ENCODE results near the gene SRGAP2C.
"Not testable (repeated sequence)": the region's sequence is repeated elsewhere in the genome, so short reads cannot be mapped to it uniquely, and the experiment has no call there.

SRGAP2C gene

DNA sequence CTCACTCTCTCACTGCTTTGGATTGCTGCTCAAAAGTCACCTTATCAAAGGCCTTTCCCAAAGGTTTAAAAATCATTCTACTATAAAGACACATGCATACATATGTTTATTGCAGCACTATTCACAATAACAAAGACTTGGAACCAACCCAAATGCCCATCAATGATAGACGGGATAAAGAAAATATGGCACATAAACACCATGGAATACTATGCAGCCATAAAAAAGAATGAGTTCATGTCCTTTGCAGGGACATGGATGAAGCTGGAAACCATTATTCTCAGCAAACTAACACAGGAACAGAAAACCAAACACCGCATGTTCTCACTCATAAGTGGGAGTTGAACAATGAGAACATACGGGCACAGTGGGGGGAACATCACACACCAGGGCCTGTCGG is 45.9 kb downstream of the SRGAP2C start:
- not testable (repeated sequence) for DNase-seq

DNA sequence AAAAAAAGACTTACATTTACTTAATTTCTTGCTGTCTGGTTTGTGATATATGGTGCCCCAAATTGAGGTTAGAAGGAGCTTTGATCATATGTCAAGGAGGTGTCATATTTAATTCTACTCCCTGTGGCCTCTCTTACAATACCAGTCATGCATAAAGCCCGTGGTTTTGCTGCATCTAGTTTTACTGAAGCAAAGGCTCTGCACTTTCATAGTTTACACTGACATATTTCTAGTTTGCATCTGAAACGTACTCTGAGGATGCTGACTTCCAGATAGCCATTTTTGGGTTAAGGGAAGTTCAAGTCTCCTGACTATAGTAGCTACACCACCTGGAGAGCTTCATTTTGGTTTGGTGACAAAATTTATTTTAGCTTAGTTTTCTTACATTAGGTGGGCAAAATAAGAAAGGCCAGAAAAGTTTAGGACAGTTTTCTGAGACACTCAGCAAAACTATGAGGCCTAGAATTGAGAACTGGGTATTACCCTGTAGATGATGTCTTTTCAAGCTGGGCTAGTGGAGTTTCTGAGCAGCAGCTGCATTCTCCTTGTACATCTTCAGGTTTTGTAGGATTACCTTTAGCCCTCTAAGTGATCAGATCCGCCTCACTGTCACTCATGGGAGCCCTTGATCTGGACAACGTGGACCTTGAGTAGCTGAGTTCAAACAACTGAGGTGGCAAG is 47.8 kb downstream of the SRGAP2C start:
- peak in 1 of 3 experiments; percentile 0 for DNase-seq

DNA sequence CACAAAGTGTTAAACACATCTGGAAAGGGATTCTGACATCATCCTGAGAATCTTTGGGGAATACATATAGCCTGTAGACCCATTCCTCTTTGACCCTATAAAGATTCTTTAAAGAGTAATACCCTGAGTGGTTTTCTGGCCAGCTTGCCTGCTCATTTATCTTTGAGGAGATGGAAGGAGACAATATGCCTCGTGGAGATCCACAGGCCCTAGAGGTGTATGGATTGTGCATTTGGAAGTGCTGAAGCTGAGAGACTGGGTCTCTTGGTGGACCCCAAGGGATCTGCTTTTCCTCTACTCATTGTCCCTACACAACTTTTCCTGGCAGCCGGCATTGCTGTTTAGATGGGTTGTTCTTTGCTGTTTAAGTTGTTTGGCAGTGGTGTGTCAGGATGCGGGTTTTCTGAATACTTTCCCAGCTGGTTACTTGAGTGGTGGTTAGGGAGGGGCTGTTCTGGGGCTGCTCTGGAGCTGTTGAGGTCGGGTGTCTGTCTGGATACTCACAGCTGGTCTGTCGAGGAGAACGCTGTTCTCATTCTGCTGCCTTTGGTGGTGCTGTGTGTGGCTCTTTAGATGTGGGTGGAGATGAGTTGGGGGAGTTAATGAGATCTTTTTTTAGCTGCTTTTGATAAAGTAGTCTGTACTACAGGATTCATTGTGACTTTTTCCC is 49.5 kb downstream of the SRGAP2C start:
- not testable (repeated sequence) for DNase-seq

DNA sequence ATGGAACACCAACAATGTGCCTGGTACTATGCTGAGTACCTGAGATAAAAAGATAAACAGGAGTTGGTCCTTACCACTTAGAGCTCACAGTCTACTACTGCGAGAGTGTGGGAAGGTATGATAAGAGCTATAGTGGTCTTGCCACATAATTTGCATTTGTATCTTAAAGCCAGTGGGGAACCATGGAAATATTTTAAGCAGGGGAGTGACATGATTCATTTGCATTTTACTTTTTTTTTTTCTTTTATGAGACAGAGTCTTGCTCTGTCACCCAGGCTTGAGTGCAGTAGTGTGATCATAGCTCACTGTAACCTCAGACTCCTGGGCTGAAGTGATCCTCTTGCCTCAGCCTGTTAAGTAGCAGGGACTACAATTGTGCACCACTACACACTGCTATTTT is 53.6 kb downstream of the SRGAP2C start:
- DNase-seq, result not testable (repeated sequence)

DNA sequence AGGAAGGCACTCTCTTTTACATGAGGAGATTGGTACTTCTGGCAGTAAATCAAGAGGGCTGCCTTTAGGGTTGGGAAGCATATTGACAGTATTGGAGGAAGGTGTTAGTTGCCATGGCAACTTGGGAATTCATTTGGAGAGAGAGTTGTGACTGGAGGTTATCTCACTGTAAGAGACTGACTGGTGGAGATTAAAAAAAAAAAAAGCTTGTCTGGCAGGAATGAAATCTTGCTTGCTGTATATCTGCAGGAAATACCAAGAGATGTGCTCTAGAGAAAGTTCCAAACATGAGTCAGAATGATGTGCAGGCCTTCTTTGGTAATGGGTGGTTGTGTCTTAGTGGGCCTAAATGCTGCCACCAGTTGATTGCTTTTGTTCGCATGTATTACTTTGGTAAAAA is 59.1 kb downstream of the SRGAP2C start:
- not testable (repeated sequence) for DNase-seq

DNA sequence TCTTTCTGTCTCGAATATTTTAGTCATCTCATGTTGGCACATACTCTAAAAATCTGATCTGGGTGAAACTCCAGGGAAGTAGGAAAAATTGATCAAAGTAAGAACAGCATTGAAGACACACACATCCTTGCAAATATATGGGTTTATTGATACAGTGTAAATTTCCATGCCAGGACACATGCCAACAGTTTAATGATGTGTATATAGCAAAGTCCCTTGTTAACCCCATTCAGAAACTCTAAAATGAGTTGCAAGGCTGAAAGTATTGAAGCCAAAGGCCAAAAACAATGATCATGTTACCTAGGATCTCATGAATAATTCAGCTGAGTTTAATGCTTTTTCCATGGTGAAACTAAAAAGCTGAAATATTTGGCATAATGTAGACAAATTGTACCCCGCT is 61.6 kb downstream of the SRGAP2C start:
- not testable (repeated sequence) for DNase-seq

DNA sequence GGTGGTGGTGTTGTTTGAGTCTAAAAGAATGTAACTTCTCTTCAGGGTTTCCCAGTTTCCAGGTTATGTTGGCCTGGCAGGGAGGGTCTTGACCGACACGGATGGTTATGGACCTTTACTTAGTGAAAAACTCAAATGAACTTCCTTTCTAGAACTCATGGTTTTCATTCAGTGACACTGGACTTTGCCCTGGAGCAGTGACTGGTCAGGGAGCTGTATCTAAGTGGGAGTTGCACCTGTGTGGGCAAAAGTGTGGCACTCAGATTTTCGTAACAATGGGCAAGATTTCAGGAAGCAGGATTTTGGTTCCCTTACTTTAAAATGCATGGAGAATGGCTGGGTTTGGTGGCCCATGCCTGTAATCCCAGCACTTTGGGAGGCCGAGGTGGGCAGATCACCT is 67.9 kb downstream of the SRGAP2C start:
- DNase-seq, result not testable (repeated sequence)

DNA sequence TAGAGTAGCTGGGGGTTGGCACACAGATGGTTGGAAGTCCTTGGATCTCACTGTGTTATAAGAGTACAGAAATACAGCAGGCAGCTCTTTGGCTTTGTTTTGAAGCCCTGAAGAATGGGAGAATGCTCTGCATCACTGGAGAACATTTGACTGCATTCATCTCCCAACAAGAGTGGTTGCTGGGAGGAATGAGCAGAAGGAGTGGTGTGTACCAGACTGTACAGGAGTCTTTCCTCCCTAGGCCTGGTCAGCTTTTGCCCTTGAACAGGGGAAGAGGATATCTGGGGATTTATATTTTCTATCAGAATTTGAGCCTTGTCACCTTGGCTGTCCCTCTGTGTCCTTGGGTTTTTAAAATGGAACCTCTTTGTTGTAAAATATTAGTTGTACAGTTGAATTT is 69.8 kb downstream of the SRGAP2C start:
- not testable (repeated sequence) for DNase-seq

DNA sequence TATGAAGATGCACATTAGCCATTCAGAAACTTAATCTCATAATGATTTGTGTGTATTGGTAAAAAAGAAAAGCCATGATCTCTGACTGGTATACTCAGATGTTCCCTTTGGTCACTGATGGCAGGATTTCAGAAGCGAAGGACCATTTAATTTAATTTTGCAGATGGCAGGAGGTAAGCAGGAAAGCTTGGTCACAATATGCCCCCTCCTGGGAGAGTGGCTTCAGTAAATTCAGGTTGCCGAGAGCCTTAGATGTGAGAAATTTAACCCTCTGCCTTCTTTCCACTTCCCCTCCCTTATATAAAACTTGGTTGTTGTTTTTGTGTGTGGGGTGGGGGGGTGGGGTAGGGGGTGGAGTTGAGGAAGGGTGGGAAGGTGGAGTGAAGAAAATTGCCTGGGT is 72.9 kb downstream of the SRGAP2C start:
- not testable (repeated sequence) for DNase-seq

DNA sequence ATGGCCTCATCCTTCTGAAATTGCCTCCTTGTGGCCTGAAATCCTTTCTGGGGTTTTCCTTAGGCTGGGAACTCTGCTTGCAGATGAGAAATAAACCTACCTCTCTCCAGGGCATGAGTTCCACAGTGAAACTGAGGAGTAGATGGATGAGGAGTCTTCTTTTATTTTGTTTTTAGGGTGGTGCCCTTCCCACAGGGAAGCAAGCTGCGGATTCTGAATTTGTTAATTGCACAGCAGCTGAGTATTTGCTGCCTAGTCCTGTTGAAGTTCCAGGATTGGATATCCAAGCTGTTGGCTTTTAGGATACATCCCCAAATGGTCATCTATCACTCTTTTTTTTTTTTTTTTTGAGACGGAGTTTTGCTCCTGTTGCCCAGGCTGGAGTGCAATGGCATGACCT is 73.4 kb downstream of the SRGAP2C start:
- not testable (repeated sequence) for DNase-seq

DNA sequence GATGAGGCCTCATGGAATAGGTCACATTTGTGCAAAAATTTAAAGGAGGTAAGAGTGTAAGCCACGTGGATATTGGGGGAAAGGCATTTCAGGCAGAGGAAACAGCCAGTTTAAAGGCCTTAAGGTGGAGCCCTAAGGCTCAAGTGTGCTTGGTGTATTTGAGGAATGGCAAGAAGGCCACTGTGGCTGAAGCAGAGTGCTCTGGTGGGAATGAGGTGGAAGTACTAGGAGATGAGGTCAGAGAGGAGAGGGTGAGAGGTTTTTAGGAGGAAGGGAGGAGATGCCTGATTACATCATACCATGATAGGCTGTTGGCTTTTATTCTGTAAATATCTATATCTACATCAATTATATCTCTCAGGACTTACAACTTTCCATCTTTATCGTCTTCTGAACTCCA is 75.4 kb downstream of the SRGAP2C start:
- not testable (repeated sequence) for DNase-seq

DNA sequence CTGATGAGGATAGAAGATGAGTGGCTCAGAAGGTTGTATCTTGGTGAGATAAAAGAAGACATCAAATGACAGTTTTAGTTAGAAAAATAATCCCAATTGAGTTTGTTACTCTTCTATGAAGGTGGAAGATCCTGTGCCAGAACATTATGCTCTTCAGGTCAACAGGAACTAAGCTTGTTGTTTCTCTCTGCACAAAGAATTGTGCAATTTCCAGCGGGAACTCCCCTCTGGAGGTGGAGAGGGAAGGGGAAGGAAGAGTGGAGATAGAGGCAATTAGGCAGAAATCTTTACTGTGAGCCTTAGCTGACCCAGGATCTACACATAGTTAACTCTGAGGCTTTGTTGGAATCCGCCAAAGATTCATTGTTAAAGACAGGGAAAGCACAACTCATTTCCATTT is 77.4 kb downstream of the SRGAP2C start:
- not testable (repeated sequence) for DNase-seq

DNA sequence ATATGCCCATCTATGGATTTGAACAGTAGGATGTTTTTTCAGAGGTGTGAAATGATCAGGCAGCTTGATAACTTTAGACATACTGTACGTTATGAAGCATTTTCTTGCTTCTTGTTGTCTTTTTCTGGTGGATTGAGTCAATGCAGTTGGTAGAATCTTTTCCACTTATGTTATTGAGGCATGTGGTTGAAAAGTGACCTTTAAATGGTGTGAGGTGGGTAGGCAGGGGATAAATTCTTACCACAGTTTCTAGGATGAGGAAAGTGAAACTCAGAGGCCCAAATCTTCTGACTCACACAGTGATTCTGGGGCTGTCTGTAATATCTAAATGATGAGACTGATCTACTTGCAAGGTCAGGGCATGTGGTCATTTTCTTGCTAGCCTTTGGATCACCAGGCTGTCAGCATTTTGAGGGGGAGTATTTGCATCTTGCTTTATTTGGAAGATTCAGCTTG is 79.0 kb downstream of the SRGAP2C start:
- not testable (repeated sequence) for DNase-seq

DNA sequence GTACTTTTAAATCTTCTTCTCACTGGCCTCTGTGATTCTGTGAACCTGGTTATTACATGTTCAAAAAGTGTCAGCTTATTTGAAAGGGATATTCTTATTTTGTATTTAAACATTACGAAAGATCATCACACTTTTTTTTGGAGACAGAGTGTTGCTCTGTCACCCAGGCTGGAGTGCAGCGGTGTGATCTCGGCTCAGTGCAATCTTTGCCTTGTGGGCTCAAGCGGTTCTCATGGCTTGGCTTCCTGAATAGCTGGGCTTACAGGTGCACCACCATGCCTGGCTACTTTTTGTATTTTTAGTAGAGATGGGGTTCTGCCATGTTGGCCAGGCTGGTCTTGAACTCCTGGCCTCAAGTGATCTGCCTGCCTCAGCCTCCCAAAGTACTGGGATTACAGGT is 82.3 kb downstream of the SRGAP2C start:
- DNase-seq, result not testable (repeated sequence)

DNA sequence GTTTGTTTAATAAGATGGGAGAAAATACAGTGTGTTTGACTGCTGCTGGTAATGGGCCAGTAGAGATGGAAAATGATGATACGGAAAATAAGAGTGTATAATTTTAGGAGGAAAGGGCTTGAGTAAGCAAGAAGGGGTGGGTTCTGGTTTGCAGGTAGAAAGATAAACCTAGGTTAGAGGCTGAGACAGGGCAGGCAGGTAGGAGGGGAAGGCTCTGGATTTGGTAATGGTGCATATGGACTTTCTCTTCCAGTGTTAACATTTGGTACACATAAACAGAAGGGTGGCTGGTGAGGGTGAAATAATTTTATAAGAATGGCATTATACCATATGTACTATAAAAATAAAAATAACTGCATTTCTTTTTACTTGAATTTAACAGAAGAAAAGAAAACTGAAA is 84.5 kb downstream of the SRGAP2C start:
- DNase-seq, result not testable (repeated sequence)

DNA sequence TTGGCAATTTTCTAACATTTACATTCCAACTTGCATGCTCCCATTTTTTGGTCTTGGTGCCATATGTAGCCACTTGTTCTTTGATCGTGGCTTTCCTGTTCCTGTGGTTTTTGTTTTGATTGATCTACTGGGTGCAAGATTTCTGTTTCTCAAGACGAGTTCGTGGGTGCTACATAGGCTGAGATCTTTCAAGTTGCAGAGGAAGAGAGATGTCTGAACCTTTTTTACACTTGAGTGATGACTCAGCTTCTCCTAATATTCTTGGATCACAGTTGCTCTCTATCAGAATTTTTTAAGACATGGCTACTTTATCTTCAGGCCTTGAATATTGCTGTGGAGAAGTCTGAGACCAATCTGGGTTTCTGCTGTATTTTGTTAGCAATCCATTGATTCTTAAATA is 85.2 kb downstream of the SRGAP2C start:
- not testable (repeated sequence) for DNase-seq

DNA sequence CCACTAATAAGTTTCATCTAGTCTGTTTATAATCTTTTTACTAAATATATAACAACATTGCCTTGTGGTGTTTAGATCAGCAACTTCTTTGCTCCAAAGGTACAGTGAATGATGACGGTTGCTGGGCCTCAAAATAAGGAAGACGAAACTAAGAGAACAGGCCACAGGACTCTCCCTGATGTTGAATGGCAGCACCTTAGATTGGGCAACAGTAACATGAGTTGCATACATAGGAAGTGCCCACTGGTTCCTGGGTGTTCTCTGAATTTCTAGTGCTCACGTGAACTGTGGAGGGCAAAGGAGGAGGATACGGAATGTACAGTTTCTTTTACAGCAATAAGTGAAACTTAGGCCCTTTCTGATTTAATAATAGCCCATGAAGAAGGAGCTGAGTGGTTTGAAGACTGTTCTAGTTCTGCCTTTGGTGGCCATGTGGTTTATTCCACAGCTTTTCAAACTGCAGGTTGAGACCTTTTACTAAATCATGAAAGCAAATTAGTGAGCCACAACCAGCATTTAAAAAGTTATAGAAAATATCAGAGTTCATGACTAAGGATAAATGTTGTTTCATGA is 86.5 kb downstream of the SRGAP2C start:
- DNase-seq, result not testable (repeated sequence)

DNA sequence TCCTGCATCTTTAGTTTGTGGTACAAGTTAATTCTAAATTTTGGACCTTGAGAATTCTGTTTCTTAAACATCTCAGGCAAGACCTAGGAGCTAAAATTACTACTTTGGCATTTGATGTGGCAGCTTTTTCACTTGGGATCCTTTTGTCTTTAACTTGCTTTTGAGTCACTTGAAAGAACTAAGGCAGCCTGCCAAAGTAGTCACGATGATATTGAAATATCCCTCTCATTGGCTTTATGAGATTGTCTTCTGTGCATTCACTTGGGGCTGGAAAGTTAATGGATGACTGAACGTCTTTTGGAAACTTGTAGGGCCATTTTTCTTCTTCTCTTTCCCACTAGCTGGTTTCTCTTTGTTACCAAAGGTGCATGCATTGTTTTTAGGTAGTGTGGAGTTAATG is 90.7 kb downstream of the SRGAP2C start:
- DNase-seq, result not testable (repeated sequence)

DNA sequence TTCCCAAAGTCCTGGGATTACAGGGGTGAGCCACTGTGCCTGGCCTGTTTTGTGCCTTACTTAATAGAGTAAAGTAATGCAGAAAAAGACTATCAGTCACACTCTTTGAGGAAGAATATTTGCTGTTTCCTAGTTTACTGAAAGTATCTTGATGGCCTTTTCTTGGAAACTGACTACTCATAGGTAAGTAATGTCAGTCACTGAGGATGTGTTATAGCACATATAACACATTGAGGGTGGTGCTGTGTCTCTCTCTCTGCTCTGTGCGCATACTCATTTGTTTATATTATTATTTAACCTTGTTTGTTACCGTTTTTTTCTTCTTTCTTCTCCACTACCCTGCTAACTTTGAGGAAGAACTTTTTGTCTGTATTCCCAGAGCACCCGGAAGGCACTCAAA is 93.4 kb downstream of the SRGAP2C start:
- DNase-seq, result not testable (repeated sequence)

DNA sequence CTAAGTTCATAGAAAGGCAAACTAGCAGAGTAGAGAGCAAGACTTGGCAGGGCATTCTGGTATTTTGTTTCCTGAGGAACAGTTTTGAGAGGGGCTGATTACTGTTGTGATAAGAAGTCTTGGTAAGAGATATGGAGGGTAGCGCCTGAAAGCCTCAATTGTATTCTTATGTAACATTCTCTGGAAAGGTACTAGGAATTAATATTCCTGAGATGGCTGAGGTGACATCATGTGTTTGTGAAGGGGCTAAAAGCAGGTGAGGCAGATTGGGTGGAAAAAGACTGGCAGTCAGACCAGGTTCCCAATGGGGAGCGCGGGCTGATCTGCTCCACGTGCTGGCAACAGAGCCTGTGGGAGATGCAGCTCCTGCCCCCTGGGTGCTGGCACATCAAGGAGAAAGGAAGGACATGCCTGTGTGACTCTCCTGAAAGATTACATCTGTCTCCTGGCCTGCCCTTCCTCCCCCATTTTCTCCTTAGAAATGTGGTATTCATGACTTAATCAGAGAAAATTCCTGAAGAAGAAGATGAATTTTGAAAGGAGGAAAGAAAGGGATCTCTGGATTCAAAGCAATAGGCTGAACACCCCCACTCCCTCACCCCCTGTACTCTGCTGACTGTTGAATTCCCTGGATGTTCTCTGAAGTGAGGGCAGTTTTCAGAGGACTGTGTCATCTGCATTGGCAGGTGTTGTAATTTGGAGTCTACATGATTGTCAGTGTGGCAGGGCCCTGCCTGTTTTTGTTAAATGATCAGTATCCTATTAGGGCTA is 94.2 kb downstream of the SRGAP2C start:
- DNase-seq, result not testable (repeated sequence)

DNA sequence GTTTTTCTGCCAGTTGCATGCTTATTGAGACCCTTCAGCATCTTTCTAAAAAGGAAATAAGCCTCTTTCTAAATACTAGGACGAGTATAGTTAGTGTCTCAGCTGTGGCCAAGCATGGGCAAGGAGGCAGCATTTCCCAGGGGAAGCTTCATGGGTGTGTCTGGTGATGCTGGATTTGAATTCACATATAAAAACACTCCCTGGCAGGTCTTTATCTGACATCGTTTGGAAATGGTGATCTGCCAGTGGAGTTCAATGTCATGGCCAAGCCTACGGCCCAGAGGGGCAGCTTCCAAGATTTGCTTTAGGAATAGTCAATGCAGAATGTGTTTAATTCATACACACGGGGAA is 94.7 kb downstream of the SRGAP2C start:
- not testable (repeated sequence) for DNase-seq

DNA sequence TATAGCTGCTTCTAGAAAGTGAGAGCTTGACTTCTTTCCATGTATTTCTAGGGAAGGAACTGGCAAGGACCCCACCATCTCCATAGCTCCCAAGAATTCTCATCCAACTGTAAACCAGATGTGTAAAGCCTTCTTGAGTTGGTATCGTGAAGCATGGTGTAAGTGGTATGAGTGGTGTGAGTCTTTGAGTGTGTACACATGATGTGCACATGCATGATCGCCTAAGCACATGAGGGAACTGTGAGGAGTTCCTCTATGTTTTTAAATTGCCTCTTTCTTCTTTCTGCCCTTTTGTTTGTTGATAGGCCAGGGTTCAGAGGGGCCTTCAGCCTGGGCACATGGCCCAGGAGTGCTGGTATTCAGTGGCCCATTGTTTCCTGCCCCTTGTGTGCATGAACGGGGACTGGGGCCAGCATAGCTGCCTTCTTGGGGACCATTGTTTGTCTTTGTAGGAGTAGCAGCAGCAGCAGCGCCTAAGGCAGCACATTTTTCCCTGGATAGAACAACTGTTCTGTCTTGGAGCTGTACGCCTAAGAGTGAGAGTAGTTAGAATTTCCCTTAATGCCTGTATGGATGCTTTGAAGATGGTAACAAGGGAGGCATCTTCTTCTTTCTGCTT is 96.0 kb downstream of the SRGAP2C start:
- DNase-seq, result not testable (repeated sequence)

DNA sequence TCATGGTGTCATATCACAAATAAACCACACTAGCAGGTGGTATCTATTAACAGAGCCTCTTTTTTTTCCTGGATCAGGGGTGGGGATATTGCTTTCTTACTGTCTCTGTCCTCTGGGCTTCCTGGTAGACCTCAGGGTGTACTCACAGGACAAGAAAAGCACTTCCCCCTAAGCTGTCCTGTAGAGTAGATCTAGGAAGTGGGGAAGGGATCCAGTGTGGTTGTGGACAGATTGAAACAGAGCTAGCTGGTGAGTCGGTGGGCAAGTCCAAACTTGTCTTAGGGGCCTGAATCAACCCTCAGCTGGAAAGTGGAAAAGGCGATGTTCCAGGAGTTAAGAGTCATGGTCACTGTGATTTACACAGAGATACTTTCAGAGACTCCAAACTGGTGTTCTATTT is 96.7 kb downstream of the SRGAP2C start:
- DNase-seq, result not testable (repeated sequence)
